OCI-LY7 (cell line): Measurements from ENCODE around the gene SPOP.

Experiments
- CTCF ChIP-seq: fragments of 200-600 bp; sonication (generic); conservative IDR thresholded peaks from 2 replicates; pipeline ENCODE4 v1.5.1; 2014; ENCODE audit warnings: mild to moderate bottlenecking, antibody characterized with exemption, low read length, moderate library complexity, mixed read lengths
- EZH2phosphoT487 ChIP-seq: fragments of 200-600 bp; sonication (generic); IDR thresholded peaks from 2 replicates; pipeline ENCODE4 v1.6.1; 2018; ENCODE audit warnings: low read depth, borderline replicate concordance, mild to moderate bottlenecking, mixed run types, antibody characterized with exemption, low read length, moderate library complexity, mixed read lengths

GRCh38 chr17:49578414-49578813 is 99.5 kb downstream of the SPOP start:
- TF ChIP-seq CTCF: no peak
- TF ChIP-seq EZH2phosphoT487: no peak
